ENCODE data around the gene CACHD1. TPM values are rescaled to one million over a fixed set of nuclear protein-coding genes. Genes with fewer than 3 reads are reported as not detected.

Gene CACHD1
- total RNA-seq, 1 experiment from 2014 or later, result 16.6 TPM

DNA sequence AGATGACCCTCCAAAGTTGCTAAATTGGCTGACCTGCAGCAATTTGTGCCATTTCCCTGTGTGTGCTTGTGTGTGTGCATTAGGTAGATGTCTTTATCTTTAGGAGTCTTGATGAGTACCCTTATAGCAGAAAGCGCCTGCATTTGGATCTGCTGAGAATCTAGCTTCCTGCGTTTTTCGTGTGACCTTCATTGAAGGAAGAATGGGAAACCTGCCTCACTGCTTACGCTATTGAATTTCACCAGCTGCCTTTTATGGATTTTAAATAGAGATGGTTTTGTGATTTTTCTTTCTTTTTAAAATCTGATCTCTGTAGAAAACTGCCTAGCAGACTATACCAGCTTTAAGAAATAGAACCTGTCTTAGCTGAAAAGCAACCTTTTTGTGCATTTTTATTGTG, 124.5 kb downstream of the CACHD1 start:
- H3K27me3 Mint-ChIP-seq (ENCODE audit: insufficient read depth, unreplicated experiment), result no peaks in the 10 kb centered on the region
- intact Hi-C loops (cut with micrococcal nuclease; ENCODE audit: unreplicated experiment), result no loop called here
- ChIA-PET CTCF (no interaction called here), POLR2A (no interaction called here)
- Histone ChIP-seq H3K27me3 (replicated peaks; ENCODE audit: control insufficient read depth, insufficient read depth, low read length) (no peaks in the 10 kb centered on the region), H3K4me1 (peaks cover 59% of the 10 kb centered on the region), H3K36me3 (ENCODE audit: control insufficient read depth, insufficient read depth, low read length) (no peaks in the 10 kb centered on the region), H3K4me3 (ENCODE audit: low read depth, low read length) (no peak overlapping the region), H3K9me3 (no peaks in the 10 kb centered on the region; the same call in 1 of the 2 replicates)
- no peaks in the 10 kb centered on the region for H3K9me3 Mint-ChIP-seq (ENCODE audit: unreplicated experiment)
- H3K27ac Mint-ChIP-seq (ENCODE audit: unreplicated experiment), result no peak overlapping the region
- no peak for DNase-seq
- peaks cover 55% of the 10 kb centered on the region for H3K4me1 Mint-ChIP-seq (ENCODE audit: low read depth, unreplicated experiment)
- H3K4me3 Mint-ChIP-seq (ENCODE audit: unreplicated experiment), result no peak overlapping the region
- H3K36me3 Mint-ChIP-seq (ENCODE audit: insufficient read depth, unreplicated experiment), result peaks cover 6% of the 10 kb centered on the region
- no TSS peak for BruUV-seq (replicated peaks)
- TF ChIP-seq, protein P1, sequence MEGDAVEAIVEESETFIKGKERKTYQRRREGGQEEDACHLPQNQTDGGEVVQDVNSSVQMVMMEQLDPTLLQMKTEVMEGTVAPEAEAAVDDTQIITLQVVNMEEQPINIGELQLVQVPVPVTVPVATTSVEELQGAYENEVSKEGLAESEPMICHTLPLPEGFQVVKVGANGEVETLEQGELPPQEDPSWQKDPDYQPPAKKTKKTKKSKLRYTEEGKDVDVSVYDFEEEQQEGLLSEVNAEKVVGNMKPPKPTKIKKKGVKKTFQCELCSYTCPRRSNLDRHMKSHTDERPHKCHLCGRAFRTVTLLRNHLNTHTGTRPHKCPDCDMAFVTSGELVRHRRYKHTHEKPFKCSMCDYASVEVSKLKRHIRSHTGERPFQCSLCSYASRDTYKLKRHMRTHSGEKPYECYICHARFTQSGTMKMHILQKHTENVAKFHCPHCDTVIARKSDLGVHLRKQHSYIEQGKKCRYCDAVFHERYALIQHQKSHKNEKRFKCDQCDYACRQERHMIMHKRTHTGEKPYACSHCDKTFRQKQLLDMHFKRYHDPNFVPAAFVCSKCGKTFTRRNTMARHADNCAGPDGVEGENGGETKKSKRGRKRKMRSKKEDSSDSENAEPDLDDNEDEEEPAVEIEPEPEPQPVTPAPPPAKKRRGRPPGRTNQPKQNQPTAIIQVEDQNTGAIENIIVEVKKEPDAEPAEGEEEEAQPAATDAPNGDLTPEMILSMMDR (IDR thresholded peaks at IDR 0.05; ENCODE audit: insufficient read depth in 1 of 2, low read depth in 1 of 2, low read length in 1 of 2, severe bottlenecking in 1 of 2, unreplicated experiment in 1 of 2), result no peak

DNA sequence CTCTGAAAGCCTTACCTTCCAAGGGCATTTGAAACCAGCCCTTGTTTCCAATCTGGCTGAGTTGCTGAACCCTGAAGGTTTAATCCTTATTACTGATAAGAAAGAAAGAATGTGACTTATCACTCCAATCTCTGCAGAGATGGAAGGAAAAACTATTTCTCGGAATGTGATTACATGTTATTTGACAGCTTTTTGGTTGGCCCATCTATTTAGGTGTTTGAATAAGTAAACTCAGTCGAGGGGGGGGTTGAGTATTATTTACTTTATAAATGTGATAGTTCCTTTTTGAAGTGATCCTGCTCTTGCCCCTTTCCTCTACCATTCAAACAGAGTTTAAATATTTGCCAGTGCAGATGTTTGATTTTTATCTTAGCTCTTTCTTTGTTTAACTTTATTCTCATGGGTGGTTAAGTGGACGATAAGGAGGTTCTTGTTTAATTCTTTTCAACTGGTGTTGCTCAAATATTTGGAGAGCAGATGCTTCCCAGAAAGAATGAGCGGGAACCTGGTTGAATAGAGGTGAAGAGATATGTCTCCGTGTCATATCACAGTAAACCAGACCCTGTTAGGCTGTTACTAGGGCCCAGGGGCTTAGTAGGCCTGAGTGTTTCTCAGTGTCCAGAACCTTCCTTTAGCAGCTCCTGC, 126.1 kb downstream of the CACHD1 start:
- peak overlapping the region; percentile 91 for H3K27ac Mint-ChIP-seq (ENCODE audit: unreplicated experiment)
- DNase-seq, result peak; percentile 73 to 76
- no peaks in the 10 kb centered on the region for H3K36me3 ChIP-seq (ENCODE audit: control insufficient read depth, insufficient read depth, low read length)
- ChIA-PET POLR2A (interaction anchor here (0.8 kb wide), 1 partner anchor 43 kb away, joined by 3 read pairs; no protein-coding TSS in a partner anchor), CTCF (interaction anchor here (1.3 kb wide), 1 partner anchor 110 kb away, joined by 4 read pairs; no protein-coding TSS in a partner anchor)
- peaks cover 59% of the 10 kb centered on the region for H3K4me1 ChIP-seq
- no peak overlapping the region for H3K4me3 Mint-ChIP-seq (ENCODE audit: unreplicated experiment)
- H3K27me3 Mint-ChIP-seq (ENCODE audit: insufficient read depth, unreplicated experiment), result no peaks in the 10 kb centered on the region
- no TSS peak for BruUV-seq (replicated peaks)
- peaks cover 6% of the 10 kb centered on the region for H3K36me3 Mint-ChIP-seq (ENCODE audit: insufficient read depth, unreplicated experiment)
- intact Hi-C loops (cut with micrococcal nuclease; ENCODE audit: unreplicated experiment), result loop anchor here (1.0 to 5.0 kb wide), 4 partner anchors 32 to 94 kb away; no protein-coding TSS in a partner anchor
- no peaks in the 10 kb centered on the region; the same call in 1 of the 2 replicates for H3K9me3 ChIP-seq
- no peaks in the 10 kb centered on the region for H3K27me3 ChIP-seq (replicated peaks; ENCODE audit: control insufficient read depth, insufficient read depth, low read length)
- H3K9me3 Mint-ChIP-seq (ENCODE audit: unreplicated experiment), result no peaks in the 10 kb centered on the region
- no peak overlapping the region for H3K4me3 ChIP-seq (ENCODE audit: low read depth, low read length)
- H3K4me1 Mint-ChIP-seq (ENCODE audit: low read depth, unreplicated experiment), result peaks cover 56% of the 10 kb centered on the region
- TF ChIP-seq, protein P1 (IDR thresholded peaks at IDR 0.05; ENCODE audit: insufficient read depth in 1 of 2, low read depth in 1 of 2, low read length in 1 of 2, severe bottlenecking in 1 of 2, unreplicated experiment in 1 of 2), result no peak

DNA sequence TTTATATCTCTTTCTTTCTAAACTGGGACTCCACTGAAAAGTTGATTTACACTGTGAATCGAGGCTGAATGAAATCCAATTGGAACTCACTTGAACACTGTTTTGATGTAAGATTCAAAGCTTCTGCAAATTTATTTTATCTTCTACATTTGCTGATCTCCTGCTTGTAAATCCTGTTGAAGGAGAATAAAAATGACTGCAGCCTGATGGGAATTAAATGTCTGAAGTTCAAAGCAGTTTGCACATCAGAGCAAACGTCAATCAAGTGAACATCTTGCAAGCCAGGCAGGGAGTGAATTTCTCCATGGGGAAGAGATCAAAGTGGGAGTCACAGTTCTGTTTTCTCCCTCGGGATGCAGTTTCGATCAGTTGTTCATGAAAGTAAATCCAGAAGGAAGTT, 127.2 kb downstream of the CACHD1 start:
- TF ChIP-seq, protein P1 (IDR thresholded peaks at IDR 0.05; ENCODE audit: insufficient read depth in 1 of 2, low read depth in 1 of 2, low read length in 1 of 2, severe bottlenecking in 1 of 2, unreplicated experiment in 1 of 2), result no peak
- CTCF ChIA-PET, result interaction anchor here (1.3 kb wide), 1 partner anchor 111 kb away, joined by 4 read pairs; no protein-coding TSS in a partner anchor
- H3K27me3 ChIP-seq (replicated peaks; ENCODE audit: control insufficient read depth, insufficient read depth, low read length), result no peaks in the 10 kb centered on the region
- peak overlapping the region; percentile 91 for H3K27ac Mint-ChIP-seq (ENCODE audit: unreplicated experiment)
- no peaks in the 10 kb centered on the region for H3K36me3 ChIP-seq (ENCODE audit: control insufficient read depth, insufficient read depth, low read length)
- no peaks in the 10 kb centered on the region; the same call in 1 of the 2 replicates for H3K9me3 ChIP-seq
- H3K27me3 Mint-ChIP-seq (ENCODE audit: insufficient read depth, unreplicated experiment), result no peaks in the 10 kb centered on the region
- POLR2A ChIA-PET, result no interaction called here
- intact Hi-C loops (cut with micrococcal nuclease; ENCODE audit: unreplicated experiment), result loop anchor here (5.0 kb wide), 1 partner anchor 95 kb away; no protein-coding TSS in a partner anchor
- H3K4me1 ChIP-seq, result peaks cover 56% of the 10 kb centered on the region
- peak overlapping the region; percentile 50 for H3K4me3 Mint-ChIP-seq (ENCODE audit: unreplicated experiment)
- peaks cover 6% of the 10 kb centered on the region for H3K36me3 Mint-ChIP-seq (ENCODE audit: insufficient read depth, unreplicated experiment)
- no peak overlapping the region for H3K4me3 ChIP-seq (ENCODE audit: low read depth, low read length)
- no peak for DNase-seq
- BruUV-seq (replicated peaks), result no TSS peak
- H3K4me1 Mint-ChIP-seq (ENCODE audit: low read depth, unreplicated experiment), result peaks cover 55% of the 10 kb centered on the region
- no peaks in the 10 kb centered on the region for H3K9me3 Mint-ChIP-seq (ENCODE audit: unreplicated experiment)
